Body of pancreas (tissue), 4 donors: ENCODE data around the gene C9orf72. TPM values are rescaled to one million over a fixed set of nuclear protein-coding genes. Genes with fewer than 3 reads are reported as not detected.

Experiments used
- ATAC-seq: fragments of 150-250 bp; one replicate; pipeline ENCODE4 v1.9.1; 2016
- DNase-seq, 4 donors: peaks; one replicate each; pipeline ENCODE4 v3.0.0-alpha.2; 2019
- H3K27ac ChIP-seq, 4 donors: fragments of 200-600 bp; sonication (generic); 1 replicate in 3 of 4; 2 replicates in 1 of 4; pipeline versions ENCODE4 v1.5.1 to v1.6.1; 2016 to 2019; ENCODE audit warnings: mild to moderate bottlenecking in 1 of 4, mixed read lengths in 1 of 4, moderate library complexity in 1 of 4
- H3K27me3 ChIP-seq, 2 donors: fragments of 200-600 bp; sonication (generic); one replicate each; pipeline ENCODE4 v1.6.0; 2016; ENCODE audit warnings: mild to moderate bottlenecking in 1 of 2
- H3K36me3 ChIP-seq, 2 donors: fragments of 200-600 bp; sonication (generic); replicated peaks in 1 of 2; 2 replicates each; pipeline ENCODE4 v1.5.1; 2016; ENCODE audit warnings: low read depth in 2 of 2; ENCODE audit not compliant: insufficient read depth in 1 of 2
- H3K4me1 ChIP-seq: fragments of 200-600 bp; sonication (generic); one replicate; pipeline ENCODE4 v1.6.0; 2016
- H3K4me3 ChIP-seq, 2 donors: fragments of 200-600 bp; sonication (generic); 1 replicate in 1 of 2; 2 replicates in 1 of 2; pipeline ENCODE4 v1.5.1; 2016 to 2019
- H3K9me3 ChIP-seq, 3 donors: fragments of 200-600 bp; sonication (generic); 1 replicate in 2 of 3; 2 replicates in 1 of 3; pipeline ENCODE4 v1.5.1; 2016
- CTCF ChIP-seq, 7 experiments: fragments of 450-650 bp in 4 of 7; fragments of 200-600 bp in 3 of 7; sonication (generic) in 3 of 7; IDR thresholded peaks; one replicate each; pipeline ENCODE4 v1.5.1; 2016 to 2019; ENCODE audit warnings: antibody characterized with exemption in 7 of 7
- POLR2A ChIP-seq, 3 donors: fragments of 450-650 bp; IDR thresholded peaks; one replicate each; pipeline ENCODE4 v1.6.1; 2016; ENCODE audit warnings: antibody characterized with exemption in 3 of 3, mild to moderate bottlenecking in 2 of 3
- WGBS, 2 donors: methylation state at CpG; one replicate each; pipeline ENCODE4 v1.1.5; 2017; 5-methylcytosine and 5-hydroxymethylcytosine counted together
- intact Hi-C: fragments of 100-400 bp; cut with DNase I; formaldehyde crosslinking; loops from one replicate; pipeline ENCODE4 v1.15.1; 2023
- total RNA-seq, 2 donors: library from RNA; depleted of rRNA; stranded (reverse); fragments of >200 nt; gene quantifications; one replicate each; pipeline ENCODE4 v1.1.0, GENCODE V29; 2016

The C9orf72 gene
- total RNA-seq, 2 donors from 2014 or later: 13.5 to 20.5 TPM

DNA sequence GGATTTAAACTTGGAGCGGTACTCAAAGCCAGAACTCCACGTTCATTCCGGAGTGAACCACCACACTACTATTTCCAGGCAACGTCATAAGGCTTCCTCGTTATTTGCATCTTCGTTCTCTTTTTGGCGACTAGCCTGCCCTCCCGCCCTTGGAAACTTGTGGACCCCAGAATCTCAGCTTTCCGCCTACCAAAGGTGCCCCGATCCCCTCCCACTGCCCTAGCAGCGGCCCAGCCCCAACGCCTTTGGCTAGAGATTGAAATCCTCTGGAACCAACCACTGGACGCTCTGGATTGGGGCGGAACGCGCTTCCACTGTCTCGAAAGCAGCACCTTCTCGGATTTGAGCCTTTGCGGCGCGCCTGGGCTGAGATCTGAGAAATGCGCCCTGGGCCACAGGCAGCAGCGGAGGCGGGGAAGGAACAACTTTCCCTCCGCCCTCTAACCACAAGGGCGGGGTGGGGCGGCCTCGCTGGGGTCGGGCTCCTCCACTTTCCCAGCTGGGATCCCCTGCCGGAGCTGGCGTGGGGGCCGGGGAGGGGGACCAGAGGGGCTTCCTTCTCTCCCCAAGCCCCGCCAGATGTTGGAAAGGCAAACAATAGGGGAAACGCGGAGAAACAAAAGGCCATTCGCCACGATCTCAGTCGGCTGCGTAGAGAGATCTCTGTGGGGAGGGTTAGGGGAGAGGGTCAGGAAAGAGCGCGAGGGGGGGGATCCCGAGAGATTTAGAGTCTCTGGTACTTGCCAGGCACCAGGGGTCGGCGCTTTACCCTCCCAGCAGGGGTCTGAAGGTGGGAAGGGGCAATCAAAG, 45.0 kb downstream of the C9orf72 start:
- H3K27ac ChIP-seq: peak overlapping the region; percentile 77 to 87 (median 85)
- TF ChIP-seq POLR2A (IDR thresholded peaks at IDR 0.05) (peak; percentile 46 to 72 (median 70)), CTCF (IDR thresholded peaks at IDR 0.05) (peak in 2 of 7 experiments; percentile 6 to 15)
- no peaks in the 10 kb centered on the region for H3K27me3 ChIP-seq
- ATAC-seq (peak; percentile 77), DNase-seq (peak; percentile 79 to 86 (median 81))
- H3K36me3 ChIP-seq: no peaks in the 10 kb centered on the region
- intact Hi-C loops: no loop called here
- peaks cover 9% of the 10 kb centered on the region for H3K4me1 ChIP-seq
- WGBS, 2 donors: 6 to 9% methylated on average over 32 to 44 of the region's 44 CpGs
- H3K4me3 ChIP-seq: peak overlapping the region; percentile 56 to 60
- no peaks in the 10 kb centered on the region for H3K9me3 ChIP-seq

- DNase-seq (peak in 1 of 4 donors; percentile 9), ATAC-seq (no peak)
- Histone ChIP-seq H3K36me3 (no peaks in the 10 kb centered on the region), H3K9me3 (no peaks in the 10 kb centered on the region), H3K27ac (peak overlapping the region in 3 of 4 donors; percentile 85 to 87 (median 85)), H3K27me3 (no peaks in the 10 kb centered on the region), H3K4me3 (peak overlapping the region in 1 of 2 donors; percentile 60), H3K4me1 (peaks cover 9% of the 10 kb centered on the region)
- intact Hi-C loops: no loop called here
- WGBS, 2 donors: 62 to 78% methylated on average over 8 of the region's 8 CpGs
- no peak for TF ChIP-seq POLR2A (IDR thresholded peaks at IDR 0.05)
- TF ChIP-seq CTCF (IDR thresholded peaks at IDR 0.05): no peak
These were observed 45.6 kb downstream of the C9orf72 start for GRCh38 chr9:27527702-27528075.

DNA sequence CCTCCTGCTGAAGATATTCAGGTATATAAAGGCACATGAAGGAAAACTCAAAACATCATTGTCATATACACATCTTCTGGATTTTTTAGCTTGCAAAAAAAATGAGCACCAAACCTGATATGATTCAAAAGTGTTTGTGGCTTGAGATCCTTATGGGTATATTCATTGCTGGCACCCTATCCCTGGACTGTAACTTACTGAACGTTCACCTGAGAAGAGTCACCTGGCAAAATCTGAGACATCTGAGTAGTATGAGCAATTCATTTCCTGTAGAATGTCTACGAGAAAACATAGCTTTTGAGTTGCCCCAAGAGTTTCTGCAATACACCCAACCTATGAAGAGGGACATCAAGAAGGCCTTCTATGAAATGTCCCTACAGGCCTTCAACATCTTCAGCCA, 49.0 kb downstream of the C9orf72 start, which contains the start of gene IFNK:
Gene IFNK (plus strand): TSS at position 55 of the 400 bp plus-strand sequence. CDS start 47 bp downstream, at position 102.
- 84 to 95% methylated on average over 2 of the region's 2 CpGs for WGBS, 2 donors
- intact Hi-C loops: no loop called here
- no peak for ATAC-seq

DNA sequence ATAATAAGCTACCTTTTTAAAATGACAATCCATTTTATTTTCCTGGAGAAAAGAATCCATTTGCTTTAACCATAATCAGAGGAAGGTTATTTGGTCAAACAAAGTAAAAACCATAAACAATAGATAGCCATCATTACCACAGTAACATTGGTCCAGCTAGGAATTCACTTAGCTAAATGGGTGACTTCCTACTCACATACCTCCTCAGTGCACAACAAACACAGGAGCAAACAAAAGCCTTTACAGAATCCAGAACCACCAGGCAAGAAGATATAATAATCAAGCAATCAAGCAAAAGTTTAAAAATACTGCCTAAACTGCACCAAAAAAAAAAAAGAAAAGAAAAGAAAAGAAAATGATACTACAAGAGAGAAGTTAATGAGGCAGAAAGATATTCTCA, 50.1 kb downstream of the C9orf72 start:
- no peak overlapping the region for H3K4me3 ChIP-seq
- intact Hi-C loops: no loop called here

More for the DNA sequence above, 49.0 kb downstream of the C9orf72 start, which contains the start of gene IFNK:
- Histone ChIP-seq H3K4me1 (peaks cover 5% of the 10 kb centered on the region), H3K27me3 (no peaks in the 10 kb centered on the region), H3K9me3 (no peaks in the 10 kb centered on the region), H3K36me3 (no peaks in the 10 kb centered on the region), H3K27ac (no peak within 1 kb of the TSS), H3K4me3 (no peak within 1 kb of the TSS)
- no peak for TF ChIP-seq CTCF (IDR thresholded peaks at IDR 0.05)
- no peak for TF ChIP-seq POLR2A (IDR thresholded peaks at IDR 0.05)
- no peak for DNase-seq

More for the DNA sequence above, 50.1 kb downstream of the C9orf72 start:
- ATAC-seq (no peak), DNase-seq (no peak)
- Histone ChIP-seq H3K36me3 (no peaks in the 10 kb centered on the region), H3K9me3 (no peaks in the 10 kb centered on the region), H3K27me3 (no peaks in the 10 kb centered on the region), H3K27ac (no peak overlapping the region), H3K4me1 (peaks cover 5% of the 10 kb centered on the region)
- TF ChIP-seq CTCF (IDR thresholded peaks at IDR 0.05) (no peak), POLR2A (IDR thresholded peaks at IDR 0.05) (no peak)
